ENCODE measurements around the gene SLC2A13. TPM values are rescaled to one million over a fixed set of nuclear protein-coding genes. Genes with fewer than 3 reads are reported as not detected.
"Not testable (repeated sequence)": the region's sequence is repeated elsewhere in the genome, so short reads cannot be mapped to it uniquely, and the experiment has no call there.

Gene SLC2A13
- total RNA-seq, 1 donor from 2014 or later = 11.1 TPM

DNA sequence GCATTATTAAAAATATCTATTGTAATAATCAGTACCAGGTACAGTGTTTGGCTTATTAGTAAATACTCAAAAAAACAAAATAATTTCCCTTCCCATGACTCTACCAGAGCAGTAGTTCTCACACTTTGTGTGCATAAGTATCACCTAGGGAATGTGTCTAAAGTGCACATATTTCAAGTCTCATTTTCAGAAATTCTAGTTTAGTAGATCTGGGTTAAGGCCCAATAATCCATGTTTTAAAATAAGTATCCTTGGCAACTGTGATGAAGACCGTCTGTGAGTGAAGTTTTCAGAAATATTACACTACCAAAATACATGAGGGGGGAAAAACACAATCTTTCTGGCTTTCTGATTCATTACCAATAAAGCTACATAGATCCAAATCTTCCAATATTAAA lies 237.6 kb downstream of the SLC2A13 start:
- no peak for DNase-seq (ENCODE audit: low spot score)

GRCh38 chr12:39867631-39868327 lies 238.1 kb downstream of the SLC2A13 start:
- DNase-seq (ENCODE audit: low spot score) = no peak

DNA sequence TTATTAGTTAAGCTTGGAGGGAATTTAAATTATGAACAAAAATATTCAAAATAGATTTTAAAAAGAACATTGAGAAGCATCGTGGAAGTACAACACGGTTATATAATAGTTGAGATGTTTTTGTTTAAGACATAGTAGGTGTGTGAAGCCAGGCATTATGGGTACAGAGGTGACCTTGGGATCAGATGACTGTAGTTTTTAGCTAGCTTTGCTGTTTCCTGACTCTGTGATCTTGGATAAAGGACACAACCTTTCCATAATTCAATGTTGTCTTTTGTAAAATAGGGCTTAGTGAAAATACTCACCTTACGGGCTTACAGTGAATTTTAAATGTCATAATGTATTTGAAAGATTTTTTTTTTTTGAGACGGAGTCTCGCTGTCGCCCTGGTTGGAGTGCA lies 239.7 kb downstream of the SLC2A13 start:
- no peak for DNase-seq (ENCODE audit: low spot score)

DNA sequence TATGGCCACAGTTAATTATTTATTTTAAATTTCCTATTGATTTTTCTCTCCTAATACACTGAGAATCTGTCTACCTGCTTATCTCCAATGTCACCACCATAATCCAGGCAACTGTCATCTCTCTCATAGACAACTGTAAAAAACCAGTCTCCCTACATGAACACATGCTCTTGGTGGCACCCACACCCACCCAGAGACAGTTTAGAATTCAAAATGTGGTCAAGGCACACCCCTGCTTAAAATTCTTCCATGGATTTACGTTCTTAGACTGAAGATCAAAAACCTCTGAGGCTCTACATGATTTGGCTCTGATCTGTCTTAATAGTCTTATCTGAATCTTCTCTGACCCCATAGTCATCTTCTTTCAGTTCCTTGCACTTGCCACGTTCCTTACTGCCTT lies 245.2 kb downstream of the SLC2A13 start:
- no peak for DNase-seq (ENCODE audit: low spot score)

DNA sequence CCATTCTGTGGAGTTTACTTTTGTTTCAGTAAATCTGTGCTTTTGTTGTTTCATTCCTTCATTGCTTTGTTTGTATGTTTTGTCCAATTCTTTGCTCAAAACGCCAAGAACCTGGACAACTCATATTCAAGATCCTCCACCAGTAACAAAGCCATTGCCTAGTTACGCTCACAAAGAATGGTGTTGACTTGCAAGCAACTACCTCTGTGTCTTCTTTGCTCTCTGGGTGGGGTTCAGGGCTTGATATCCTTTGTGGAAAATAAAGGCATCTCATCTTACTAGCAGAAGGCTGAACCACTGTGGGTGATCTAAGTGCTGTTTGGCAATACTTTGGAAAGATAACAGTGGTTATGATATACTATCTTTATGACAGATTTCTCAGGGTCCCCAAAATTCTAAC lies 252.9 kb downstream of the SLC2A13 start:
- no peak for DNase-seq (ENCODE audit: low spot score)

GRCh38 chr12:39852346-39852745 lies 253.5 kb downstream of the SLC2A13 start:
- no peak for DNase-seq (ENCODE audit: low spot score)

GRCh38 chr12:39848218-39848617 lies 257.7 kb downstream of the SLC2A13 start:
- DNase-seq (ENCODE audit: low spot score) = not testable (repeated sequence)

- no peak for DNase-seq (ENCODE audit: low spot score)
Observed at GRCh38 chr12:39846971-39847650, 258.8 kb downstream of the SLC2A13 start.

DNA sequence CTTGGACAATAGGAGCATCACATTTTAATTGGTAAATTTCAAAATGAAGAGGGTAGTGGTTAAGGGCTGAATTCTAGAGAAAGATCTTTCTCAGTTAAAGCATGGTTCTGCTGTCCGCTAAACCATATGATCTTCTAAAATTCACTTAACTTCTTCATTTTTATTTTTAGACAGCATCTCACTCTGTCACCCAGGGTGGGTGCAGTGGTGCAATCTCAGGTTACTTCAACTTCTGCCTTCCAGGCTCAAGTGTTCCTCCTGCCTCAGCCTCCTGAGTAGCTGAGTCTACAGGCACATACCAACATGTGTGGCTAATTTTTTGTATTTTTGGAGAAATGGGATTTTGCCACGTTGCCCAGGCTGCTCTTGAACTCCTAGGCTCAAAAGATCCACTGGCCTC lies 259.6 kb downstream of the SLC2A13 start:
- DNase-seq (ENCODE audit: low spot score) = no peak

- DNase-seq (ENCODE audit: low spot score) = no peak
Observed at GRCh38 chr12:39840422-39840821, 265.5 kb downstream of the SLC2A13 start.

DNA sequence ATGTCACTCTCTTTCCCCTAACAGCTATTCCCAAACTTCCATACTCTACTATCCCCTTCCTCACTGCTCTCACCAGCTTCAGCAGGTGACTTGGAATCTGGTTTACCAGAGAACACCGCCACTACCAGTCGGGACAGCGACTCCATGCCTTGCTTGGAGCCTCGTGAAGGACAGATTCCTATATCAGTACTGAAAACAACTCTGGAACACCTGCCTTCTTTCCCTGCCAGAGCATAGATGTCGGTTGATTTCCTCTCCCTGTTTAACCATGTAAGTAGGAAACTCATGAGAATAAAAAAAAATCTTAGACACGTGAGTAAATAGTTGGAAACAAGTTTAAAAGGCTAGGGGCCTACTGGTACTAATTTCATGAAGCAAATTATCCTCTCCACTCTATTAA lies 266.8 kb downstream of the SLC2A13 start:
- DNase-seq (ENCODE audit: low spot score) = no peak

- DNase-seq (ENCODE audit: low spot score) = no peak
Observed at GRCh38 chr12:39835517-39836489, 270.1 kb downstream of the SLC2A13 start.

DNA sequence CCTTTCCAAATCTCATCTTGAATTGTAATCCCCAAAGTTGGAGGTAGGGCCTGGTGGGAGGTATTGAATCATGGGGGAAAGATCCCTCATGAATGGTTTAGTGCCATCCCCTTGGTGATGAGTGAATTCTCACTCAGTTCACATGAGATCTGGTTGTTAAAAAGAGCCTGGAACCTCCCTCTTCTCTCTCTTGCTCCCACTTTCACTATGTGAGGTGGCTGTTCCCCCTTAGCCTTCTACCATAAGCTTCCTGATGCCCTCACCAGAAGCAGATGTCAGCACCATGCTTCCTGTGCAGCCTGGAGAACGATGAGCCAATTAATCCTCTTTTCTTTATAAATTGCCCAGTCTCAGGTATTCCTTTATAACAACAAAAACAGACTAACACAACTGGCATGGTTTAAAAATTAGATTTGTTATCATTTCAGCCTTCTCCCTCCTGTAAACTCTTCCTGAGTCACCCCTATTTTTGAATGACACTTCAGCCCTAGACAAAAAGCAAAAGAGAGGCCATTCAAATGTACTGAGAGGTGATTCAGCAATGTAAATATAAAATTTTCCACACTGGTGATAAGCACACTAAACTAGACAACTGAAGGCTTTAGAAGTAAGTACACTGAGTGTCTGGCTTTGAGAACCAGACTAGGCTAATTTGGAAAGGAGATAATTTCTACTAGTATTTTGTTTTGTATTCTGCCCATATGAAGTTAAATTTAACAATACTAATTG lies 274.1 kb downstream of the SLC2A13 start:
- DNase-seq (ENCODE audit: low spot score) = no peak

- DNase-seq (ENCODE audit: low spot score) = no peak
Observed at GRCh38 chr12:39830852-39831520, 274.9 kb downstream of the SLC2A13 start.

- no peak for DNase-seq (ENCODE audit: low spot score)
Observed at GRCh38 chr12:39830171-39830570, 275.7 kb downstream of the SLC2A13 start.

GRCh38 chr12:39824505-39825212 lies 281.2 kb downstream of the SLC2A13 start:
- no peak for DNase-seq (ENCODE audit: low spot score)

DNA sequence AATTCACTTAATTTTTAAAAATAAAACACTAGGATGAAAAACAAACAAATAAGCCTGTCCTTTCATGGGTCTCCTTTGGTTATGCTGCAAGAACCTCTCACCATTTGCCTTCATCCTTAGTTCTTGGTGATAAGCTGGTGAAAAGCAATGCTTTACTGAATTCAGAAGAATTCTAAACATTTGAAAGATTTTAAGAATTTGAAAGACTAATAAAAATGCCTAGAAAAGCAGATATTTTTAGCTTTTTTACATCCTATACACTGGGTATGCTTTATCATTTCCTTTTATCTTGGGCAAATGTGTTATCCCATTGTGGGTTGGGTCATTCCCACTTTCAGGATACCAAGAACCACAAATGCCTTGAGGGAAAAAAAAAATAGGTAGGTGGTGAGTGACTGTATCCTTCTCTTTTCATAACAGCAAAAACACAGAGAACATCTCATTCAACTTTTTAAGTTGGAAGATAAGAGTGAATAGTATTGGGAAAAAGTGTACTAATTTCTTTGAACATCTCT lies 289.2 kb downstream of the SLC2A13 start:
- DNase-seq (ENCODE audit: low spot score) = no peak

GRCh38 chr12:39815746-39816145 lies 290.1 kb downstream of the SLC2A13 start:
- DNase-seq (ENCODE audit: low spot score) = no peak

GRCh38 chr12:39814626-39815025 lies 291.3 kb downstream of the SLC2A13 start:
- no peak for DNase-seq (ENCODE audit: low spot score)

GRCh38 chr12:39813776-39814175 lies 292.1 kb downstream of the SLC2A13 start:
- no peak for DNase-seq (ENCODE audit: low spot score)

Measured in mucosa of gallbladder (tissue), 1 donor.